Osteocyte (in vitro differentiated cells): ENCODE results near the gene KDM2B. TPM values are rescaled to one million over a fixed set of nuclear protein-coding genes. Genes with fewer than 3 reads are reported as not detected.

Experiments used
- DNase-seq: peaks from one replicate; pipeline ENCODE4 v3.0.0; 2021; ENCODE audit warnings: mixed read lengths; ENCODE audit not compliant: unreplicated experiment; ENCODE audit errors: extremely low spot score
- H3K27ac Mint-ChIP-seq: one replicate; pipeline ENCODE4 v1.8.0; 2021; ENCODE audit warnings: mild to moderate bottlenecking, mixed read lengths; ENCODE audit not compliant: unreplicated experiment
- H3K27me3 Mint-ChIP-seq: one replicate; pipeline ENCODE4 v1.8.0; 2021; ENCODE audit warnings: mixed read lengths; ENCODE audit not compliant: unreplicated experiment
- H3K36me3 Mint-ChIP-seq: one replicate; pipeline ENCODE4 v1.8.0; 2021; ENCODE audit warnings: mixed read lengths; ENCODE audit not compliant: unreplicated experiment
- H3K4me1 Mint-ChIP-seq: one replicate; pipeline ENCODE4 v1.8.0; 2021; ENCODE audit warnings: mixed read lengths; ENCODE audit not compliant: unreplicated experiment
- H3K4me3 Mint-ChIP-seq: one replicate; pipeline ENCODE4 v1.8.0; 2021; ENCODE audit warnings: mild to moderate bottlenecking, moderate library complexity, mixed read lengths; ENCODE audit not compliant: unreplicated experiment
- H3K9me3 Mint-ChIP-seq: one replicate; pipeline ENCODE4 v1.8.0; 2021; ENCODE audit warnings: mixed read lengths; ENCODE audit not compliant: unreplicated experiment
- CTCF ChIP-seq: fragments of 200-600 bp; sonication (generic); IDR thresholded peaks from 2 replicates; pipeline ENCODE4 v1.5.0; 2021; ENCODE audit warnings: antibody characterized with exemption, mild to moderate bottlenecking, moderate library complexity
- total RNA-seq: library from RNA; stranded (reverse); gene quantifications from 2 replicates; pipeline ENCODE4 v1.2.1, GENCODE V29; 2021

KDM2B gene
- total RNA-seq, 1 donor from 2014 or later: 31.9 TPM

GRCh38 chr12:121611306-121611705 is 30.5 kb upstream of the KDM2B start:
- no peak for TF ChIP-seq CTCF
- Mint-ChIP-seq H3K9me3 (no peaks in the 10 kb centered on the region), H3K27me3 (no peaks in the 10 kb centered on the region), H3K4me3 (no peak overlapping the region), H3K4me1 (peaks cover 11% of the 10 kb centered on the region), H3K27ac (no peak overlapping the region), H3K36me3 (no peaks in the 10 kb centered on the region)
- DNase-seq: no peak

GRCh38 chr12:121610239-121611149 is 29.7 kb upstream of the KDM2B start:
- peak overlapping the region; percentile 58 for H3K27ac Mint-ChIP-seq
- H3K4me3 Mint-ChIP-seq: no peak overlapping the region
- peaks cover 11% of the 10 kb centered on the region for H3K4me1 Mint-ChIP-seq
- no peaks in the 10 kb centered on the region for H3K36me3 Mint-ChIP-seq
- H3K9me3 Mint-ChIP-seq: no peaks in the 10 kb centered on the region
- no peak for TF ChIP-seq CTCF
- DNase-seq: no peak
- H3K27me3 Mint-ChIP-seq: no peaks in the 10 kb centered on the region

DNA sequence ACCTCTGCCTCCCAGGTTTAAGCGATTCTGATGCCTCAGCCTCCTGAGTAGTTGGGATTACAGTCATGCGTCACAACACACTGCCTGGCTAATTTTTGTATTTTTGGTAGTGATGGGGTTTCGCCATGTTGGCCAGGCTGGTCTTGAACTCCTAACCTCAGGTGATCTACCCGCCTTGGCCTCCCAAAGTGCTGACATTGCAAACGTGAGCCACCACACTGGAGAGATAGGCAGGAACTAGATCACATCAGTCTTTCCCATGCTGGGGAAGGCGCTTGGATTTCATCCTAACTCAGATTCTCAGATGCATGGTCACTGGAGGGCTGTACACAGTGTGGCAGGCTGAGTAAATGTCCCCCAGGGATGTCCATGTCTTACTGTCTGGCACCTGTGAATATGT is 27.5 kb upstream of the KDM2B start:
- Mint-ChIP-seq H3K9me3 (no peaks in the 10 kb centered on the region), H3K36me3 (no peaks in the 10 kb centered on the region), H3K27me3 (no peaks in the 10 kb centered on the region), H3K4me1 (peaks cover 9% of the 10 kb centered on the region), H3K4me3 (no peak overlapping the region), H3K27ac (no peak overlapping the region)
- TF ChIP-seq CTCF: no peak
- DNase-seq: no peak

DNA sequence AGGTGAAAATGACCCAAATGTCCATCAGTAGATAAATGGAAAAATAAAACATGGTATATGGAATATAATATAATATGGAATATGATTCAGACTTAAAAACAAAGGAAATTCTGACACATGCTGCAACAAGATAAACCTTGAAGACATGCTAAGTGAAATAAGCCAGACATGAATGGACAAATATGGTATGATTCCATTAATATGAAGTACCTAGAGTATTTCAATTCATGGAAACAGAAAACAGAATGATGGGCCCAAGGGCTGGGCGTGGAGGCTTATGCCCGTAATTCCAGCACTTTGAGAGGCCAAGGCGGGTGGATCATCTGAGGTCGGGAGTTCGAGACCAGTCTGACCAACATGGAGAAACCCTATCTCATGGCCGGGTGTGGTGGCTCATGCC is 22.8 kb upstream of the KDM2B start:
- DNase-seq: no peak
- TF ChIP-seq CTCF: no peak
- H3K27ac Mint-ChIP-seq: no peak overlapping the region
- no peaks in the 10 kb centered on the region for H3K9me3 Mint-ChIP-seq
- H3K36me3 Mint-ChIP-seq: no peaks in the 10 kb centered on the region
- peaks cover 1% of the 10 kb centered on the region for H3K4me1 Mint-ChIP-seq
- no peak overlapping the region for H3K4me3 Mint-ChIP-seq
- H3K27me3 Mint-ChIP-seq: no peaks in the 10 kb centered on the region

GRCh38 chr12:121602766-121603165 is 21.9 kb upstream of the KDM2B start:
- no peak for DNase-seq
- H3K27ac Mint-ChIP-seq: no peak overlapping the region
- H3K36me3 Mint-ChIP-seq: no peaks in the 10 kb centered on the region
- no peak for TF ChIP-seq CTCF
- H3K9me3 Mint-ChIP-seq: no peaks in the 10 kb centered on the region
- no peaks in the 10 kb centered on the region for H3K27me3 Mint-ChIP-seq
- H3K4me1 Mint-ChIP-seq: peaks cover 1% of the 10 kb centered on the region
- H3K4me3 Mint-ChIP-seq: no peak overlapping the region
